Measurements from ENCODE around the gene PACSIN2. TPM values are rescaled to one million over a fixed set of nuclear protein-coding genes. Genes with fewer than 3 reads are reported as not detected.
"Not testable (repeated sequence)": the region's sequence is repeated elsewhere in the genome, so short reads cannot be mapped to it uniquely, and the experiment has no call there.

The PACSIN2 gene
- polyA plus RNA-seq, 3 donors = 63.9 to 71.0 (median 69.7) TPM

DNA sequence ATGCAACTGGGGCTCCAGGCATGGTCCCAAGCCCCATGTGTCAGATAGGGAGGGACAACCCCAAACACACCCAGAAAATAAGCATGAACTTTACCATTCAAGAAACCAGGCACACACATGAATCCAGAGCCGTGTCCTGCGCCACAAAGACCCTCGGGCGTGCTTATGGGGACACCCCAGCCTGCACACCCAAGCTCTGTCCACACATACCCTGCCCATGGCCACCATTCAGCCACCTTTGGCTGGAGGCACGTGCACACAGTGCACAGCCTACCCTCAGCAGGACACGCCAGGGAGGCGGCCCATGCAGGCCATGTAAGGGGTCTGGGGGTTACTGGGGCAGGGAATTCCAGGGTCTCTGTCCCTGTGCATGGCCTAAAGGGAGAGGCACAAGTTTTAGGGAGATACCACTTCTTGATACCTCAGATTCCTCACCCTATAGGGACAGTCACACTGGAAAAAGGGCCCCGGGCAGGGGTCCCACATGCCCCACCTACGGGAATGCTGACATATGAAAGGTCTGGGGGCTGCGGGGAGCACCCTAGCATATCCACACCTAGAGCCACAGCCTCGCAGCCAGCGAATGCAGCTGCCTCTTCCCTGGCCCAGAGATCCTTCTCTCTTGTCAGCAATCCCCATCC, 20.6 kb downstream of the PACSIN2 start:
- DNase-seq (ENCODE audit: low read depth in 3 of 3, low spot score in 2 of 3) = no peak

DNA sequence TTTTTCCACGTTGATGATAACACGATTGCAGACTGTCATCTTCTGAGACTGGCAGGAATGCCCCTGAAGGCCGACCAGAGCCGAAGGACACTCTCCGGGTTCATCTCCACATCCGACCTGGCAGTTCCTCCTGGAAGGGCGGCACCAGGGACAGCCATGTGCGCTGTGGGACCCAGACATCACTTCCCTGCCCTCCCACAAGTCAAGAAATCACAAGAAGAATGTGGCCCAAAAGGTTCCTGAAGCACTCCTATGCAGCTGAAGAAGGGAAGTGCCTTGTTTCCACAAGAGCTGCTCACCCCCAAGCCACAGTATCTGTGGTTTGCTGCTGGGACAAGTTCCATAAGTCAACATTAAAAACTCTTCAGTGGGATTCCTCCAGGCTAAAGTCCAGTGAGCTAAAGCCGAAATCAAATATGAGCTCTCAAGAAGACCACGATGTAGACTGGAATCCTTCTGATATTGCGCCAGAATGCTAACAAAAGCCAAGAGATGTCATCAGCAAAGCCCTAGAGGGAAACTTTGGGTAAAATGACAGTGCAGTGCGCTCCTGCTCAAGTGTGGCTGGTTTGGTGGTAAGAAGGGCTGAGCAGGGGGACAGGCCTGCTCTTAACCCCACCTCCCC, 21.2 kb downstream of the PACSIN2 start:
- no peak for DNase-seq (ENCODE audit: low read depth in 3 of 3, low spot score in 2 of 3)

DNA sequence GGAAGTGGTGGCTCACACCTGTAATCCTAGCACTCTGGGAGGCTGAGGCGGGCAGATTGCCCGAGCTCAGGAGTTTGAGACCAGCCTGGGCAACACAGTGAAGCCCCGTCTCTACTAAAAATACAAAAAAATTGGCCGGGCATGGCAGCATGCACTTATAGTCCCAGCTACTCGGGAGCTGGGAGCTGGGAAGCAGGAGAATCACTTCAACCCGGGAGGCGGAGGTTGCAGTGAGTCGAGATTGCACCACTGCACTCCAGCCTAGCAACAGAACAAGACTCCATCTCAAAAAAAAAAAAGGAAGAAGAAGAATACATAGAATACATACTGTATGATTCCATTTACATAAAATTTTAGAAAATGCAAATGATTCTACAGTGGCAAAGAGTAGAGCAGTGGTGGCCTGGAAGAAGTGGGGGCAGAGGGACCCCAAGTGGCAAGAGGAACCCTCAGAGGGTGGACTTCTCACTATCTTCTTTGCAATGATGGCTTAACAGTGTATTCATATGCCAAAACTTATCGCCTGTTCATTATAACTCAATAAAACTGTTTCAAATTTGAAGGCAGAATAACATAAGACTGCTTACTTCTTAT, 22.0 kb downstream of the PACSIN2 start:
- no peak for DNase-seq (ENCODE audit: low read depth in 3 of 3, low spot score in 2 of 3)

DNA sequence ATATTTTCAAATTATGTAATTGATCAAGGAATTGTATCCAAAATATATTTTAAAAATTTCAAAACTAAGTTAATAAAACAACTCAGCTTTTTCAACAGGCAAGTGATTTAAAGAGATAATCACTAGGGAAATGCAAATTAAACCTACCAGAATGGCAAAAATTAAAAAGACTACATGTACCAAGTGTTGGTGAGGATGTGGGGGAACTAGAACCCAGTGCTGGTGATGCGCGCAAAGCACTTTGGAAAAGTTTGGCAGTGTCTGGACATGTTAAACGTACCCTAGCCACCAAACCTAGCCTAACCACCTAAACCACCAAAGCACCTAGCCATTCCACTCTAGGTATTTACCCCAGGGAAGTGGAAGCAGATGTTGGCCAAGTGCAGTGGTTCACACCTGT, 22.9 kb downstream of the PACSIN2 start:
- DNase-seq (ENCODE audit: low read depth in 3 of 3, low spot score in 2 of 3) = no peak

DNA sequence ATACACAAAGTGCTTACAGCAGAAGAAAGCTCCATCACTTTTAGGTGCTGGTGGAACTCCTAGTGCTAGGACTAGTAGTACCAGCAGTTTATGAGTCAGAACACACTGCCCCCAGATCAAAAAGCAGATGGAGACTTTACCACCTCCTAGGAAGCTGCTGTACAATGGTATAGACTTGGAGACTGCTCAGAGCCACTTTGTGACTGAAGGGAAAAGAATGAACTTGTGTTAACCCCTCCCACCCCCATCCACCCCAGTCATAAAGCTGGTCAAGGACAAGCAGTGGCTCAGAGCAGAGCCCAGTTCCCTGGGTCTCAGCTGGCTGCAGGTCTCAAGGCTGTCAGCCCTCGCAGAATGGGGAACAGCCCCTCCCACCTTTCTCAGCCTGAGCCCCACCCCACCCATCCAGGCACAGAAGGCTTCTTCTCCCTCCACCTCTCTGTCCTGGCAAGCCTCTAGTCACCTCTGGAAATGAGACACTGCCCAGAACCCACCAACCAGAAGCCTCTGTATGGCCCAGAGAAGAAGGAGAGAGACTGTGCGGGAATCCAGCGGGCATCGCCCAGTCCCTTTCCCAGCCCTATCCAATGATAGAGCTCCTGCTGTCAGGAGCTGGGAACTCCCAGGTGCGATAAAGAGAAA, 23.8 kb downstream of the PACSIN2 start:
- DNase-seq (ENCODE audit: low read depth in 3 of 3, low spot score in 2 of 3) = no peak

GRCh38 chr22:42990131-42990838, 24.7 kb downstream of the PACSIN2 start:
- no peak for DNase-seq (ENCODE audit: low read depth in 3 of 3, low spot score in 2 of 3)

- DNase-seq (ENCODE audit: low read depth in 3 of 3, low spot score in 2 of 3) = no peak
Observed at GRCh38 chr22:42986115-42986514, 28.8 kb downstream of the PACSIN2 start.

DNA sequence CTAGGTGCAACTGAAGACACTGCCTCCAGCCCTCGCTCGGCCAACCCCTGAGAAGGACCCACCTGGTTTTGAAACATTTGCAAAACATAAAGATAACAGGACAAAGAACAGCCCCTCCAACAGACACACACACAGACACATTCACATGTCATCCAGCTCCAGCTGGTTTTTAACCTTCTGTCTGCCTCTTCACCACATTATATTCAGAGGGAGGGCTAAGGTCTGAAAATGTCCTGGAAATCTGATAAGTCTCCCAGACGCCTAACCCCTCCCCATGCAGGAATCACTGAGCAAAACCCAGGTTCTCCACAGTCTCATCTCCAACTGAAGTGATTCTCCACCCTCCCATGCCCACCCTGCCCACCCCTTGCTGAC, 29.4 kb downstream of the PACSIN2 start:
- no peak for DNase-seq (ENCODE audit: low read depth in 3 of 3, low spot score in 2 of 3)

GRCh38 chr22:42984814-42985530, 30.0 kb downstream of the PACSIN2 start:
- DNase-seq (ENCODE audit: low read depth in 3 of 3, low spot score in 2 of 3) = no peak

DNA sequence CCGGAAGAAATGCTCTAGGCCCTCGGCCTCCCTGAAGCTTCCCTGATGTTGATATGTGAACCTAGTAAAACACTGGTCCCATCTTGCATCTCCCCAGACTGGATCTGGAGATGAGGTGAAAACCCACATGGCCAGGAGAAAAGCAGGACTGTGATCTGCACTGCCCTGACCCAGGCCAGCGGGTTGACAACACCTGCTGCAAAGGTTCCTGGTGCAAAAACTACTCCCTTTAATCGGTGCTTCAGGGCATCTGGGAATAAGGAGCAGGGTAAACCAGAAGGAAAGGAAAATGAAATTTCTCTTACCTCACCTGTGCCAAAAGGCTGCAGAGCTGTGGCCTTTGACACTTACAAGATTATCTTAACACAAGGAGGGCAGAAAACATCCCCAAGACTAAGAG, 30.6 kb downstream of the PACSIN2 start:
- no peak for DNase-seq (ENCODE audit: low read depth in 3 of 3, low spot score in 2 of 3)

DNA sequence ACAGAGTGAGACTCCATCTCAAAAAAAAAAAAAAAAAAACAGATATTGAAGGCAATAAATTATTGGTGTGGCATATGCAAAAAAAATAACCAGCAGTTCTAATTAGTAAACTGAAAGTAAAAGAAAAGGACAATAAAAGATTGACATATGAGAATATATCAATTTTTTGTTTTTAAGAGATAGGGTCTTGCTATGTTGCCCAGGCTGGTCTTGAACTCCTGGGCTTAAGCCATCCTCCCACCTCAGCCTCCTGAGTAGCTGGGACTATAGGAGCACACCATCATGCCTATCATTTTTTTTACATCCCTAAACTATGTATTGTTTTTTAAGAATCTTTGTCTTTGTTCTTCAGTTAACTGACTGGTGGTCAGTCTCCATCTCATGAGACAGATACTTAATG, 31.5 kb downstream of the PACSIN2 start:
- DNase-seq (ENCODE audit: low read depth in 3 of 3, low spot score in 2 of 3) = no peak

DNA sequence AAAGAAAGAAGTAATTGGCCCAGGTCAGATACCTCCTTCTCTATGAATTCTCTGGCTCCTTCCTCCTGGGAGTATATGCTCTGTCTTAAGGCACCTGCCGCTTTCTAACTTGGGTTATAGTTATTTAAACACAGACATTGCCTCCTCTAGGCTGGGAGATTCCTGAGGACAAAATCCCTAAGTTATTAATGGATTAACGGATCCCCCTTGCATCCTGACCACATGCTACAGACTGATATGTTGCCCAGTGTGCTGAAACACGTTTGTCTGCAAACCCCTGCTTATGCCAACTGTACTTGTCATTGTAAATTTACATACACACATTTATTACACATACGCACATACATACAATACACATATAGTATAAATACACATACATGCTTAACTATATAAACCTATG, 35.3 kb downstream of the PACSIN2 start:
- no peak for DNase-seq (ENCODE audit: low read depth in 3 of 3, low spot score in 2 of 3)

DNA sequence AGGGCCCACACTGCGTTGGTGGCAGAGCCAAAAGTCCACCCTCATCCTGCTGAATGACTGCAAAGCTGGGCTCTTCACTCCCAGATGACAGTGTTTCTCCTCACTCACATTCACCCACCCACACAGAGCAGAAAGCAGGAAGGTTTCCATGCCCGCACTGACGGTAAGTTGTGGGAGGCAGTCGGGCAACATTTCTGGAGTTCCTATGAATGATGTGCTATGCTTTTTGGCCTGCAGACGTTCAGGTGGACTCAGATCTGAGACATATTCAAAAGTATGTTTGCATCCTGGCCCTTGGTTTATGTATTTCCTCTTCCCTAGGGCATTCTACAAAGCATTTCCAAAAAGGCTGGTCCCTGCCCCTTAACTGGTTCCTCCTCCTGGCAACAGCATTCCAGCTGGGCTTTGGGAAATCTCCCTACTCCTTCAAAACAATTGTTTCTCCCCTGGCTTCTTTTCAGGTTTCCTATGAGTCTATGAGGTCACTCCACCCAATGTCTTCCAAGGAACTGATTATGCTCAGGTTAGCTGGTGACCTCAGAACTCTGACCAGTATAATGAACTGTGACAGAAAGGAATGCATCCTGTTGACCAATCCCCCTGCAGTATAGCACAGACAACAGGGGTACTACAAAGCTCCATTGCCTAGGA, 36.4 kb downstream of the PACSIN2 start:
- DNase-seq (ENCODE audit: low read depth in 3 of 3, low spot score in 2 of 3) = no peak

DNA sequence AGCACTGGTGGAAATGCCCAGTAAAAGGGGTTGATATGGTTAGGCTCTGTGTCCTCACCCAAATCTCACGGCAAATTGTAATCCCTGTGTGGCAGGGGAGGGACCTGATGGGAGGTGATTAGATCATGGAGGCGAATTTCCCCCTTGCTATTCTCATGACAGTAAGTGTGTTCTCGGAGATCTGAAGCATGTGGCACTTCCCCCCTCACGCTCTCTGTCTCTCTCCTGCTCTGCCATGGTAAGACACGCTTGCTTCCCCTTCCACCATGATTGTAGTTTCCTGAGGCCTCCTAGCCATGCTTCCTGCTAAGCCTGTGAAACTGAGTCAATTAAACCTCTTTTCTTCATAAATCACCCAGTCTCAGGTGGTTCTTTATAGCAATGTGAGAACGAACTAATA, 37.4 kb downstream of the PACSIN2 start:
- DNase-seq (ENCODE audit: low read depth in 3 of 3, low spot score in 2 of 3) = no peak

DNA sequence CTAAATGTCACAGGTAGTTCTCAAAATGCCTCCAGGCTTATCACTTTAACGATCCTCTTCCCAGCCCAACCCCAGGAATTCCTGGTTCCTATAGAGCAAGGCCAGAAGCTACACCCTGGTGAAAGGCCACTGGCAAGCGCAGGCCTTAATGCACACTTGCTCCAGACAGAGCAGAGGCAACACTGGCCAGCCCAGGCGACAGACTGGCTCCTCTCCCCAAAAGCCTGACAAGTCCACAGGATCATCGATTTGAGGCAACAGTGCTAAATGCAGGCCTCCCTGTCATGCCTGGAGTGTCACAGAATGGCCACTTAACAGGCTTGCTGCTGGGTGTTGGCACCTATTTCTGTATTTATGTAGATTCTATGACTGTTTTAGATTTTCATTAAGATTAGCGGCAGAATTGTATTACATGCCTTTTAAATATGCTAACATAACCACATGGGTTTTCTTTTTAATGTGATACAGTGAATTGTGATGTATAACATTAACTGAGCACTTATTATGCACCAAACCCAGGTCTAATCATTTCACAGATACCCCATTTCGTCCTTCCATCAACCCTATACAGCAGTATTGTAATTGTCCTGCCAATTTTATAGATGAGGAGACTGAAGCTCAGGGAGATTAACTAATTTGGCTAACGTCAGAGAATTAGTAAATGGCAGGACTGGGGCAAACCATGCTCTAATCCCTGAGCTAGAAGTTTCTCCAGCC, 38.6 kb downstream of the PACSIN2 start:
- no peak for DNase-seq (ENCODE audit: low read depth in 3 of 3, low spot score in 2 of 3)

DNA sequence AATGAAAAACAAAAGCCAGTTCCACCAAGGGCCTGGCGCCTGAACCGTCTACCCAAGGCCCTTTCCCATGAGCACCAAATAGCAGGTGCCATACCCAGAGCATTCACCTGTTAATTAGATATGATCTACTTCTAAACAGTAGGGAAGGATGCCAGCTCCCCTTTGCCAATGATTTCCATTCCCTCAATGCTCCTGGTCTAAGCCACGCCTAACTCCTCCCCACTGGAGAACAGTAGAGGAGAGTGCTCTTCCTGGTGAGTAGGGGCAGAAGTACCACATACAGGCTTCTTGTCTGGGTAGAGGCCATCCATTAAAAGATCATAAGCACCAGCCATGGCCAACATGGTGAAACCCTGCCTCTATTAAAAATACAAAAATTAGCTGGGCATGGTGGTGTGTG, 40.7 kb downstream of the PACSIN2 start:
- DNase-seq (ENCODE audit: low read depth in 3 of 3, low spot score in 2 of 3) = no peak

- no peak for DNase-seq (ENCODE audit: low read depth in 3 of 3, low spot score in 2 of 3)
Observed at GRCh38 chr22:42973536-42973881, 41.4 kb downstream of the PACSIN2 start.

DNA sequence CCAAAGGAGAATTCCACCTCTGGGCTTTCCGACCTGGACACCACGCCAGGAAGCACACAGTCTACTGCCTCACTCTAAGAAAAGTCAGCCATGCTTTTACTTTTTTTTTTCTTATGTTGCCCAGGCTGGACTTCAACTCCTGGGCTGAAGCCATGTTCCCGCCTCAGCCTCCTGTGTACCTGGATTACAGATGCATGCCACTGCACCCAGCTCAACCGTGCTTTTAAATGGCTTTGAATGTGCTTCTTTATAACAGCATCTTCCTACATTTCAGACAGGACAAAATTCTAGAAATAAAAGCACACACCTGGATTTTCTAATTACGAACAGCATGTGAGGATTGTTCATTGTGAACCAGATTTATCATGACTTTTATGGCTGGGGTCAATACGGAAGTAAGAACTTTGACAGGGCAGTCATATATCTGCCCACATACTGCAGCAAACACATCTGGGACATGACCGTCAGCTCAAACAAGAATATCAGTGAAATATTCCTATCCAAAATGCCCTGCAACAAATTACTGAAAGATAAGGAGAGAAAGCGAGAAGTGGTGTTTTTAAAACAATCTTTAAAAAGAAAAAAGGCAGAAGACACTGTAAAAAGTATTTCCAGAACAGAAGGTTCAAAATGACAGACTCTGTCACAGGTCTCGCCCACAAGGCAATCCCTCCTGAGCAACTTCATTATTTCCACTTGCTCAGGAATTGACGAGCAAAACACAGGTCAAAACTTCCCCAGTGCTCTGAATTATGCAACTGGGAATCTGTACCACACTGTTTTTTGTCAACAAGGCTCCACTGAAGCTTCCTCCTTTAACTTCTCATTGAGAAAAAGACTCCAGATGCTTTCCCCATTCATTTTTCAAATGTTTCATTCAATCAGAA, 42.1 kb downstream of the PACSIN2 start:
- DNase-seq (ENCODE audit: low read depth in 3 of 3, low spot score in 2 of 3) = no peak

DNA sequence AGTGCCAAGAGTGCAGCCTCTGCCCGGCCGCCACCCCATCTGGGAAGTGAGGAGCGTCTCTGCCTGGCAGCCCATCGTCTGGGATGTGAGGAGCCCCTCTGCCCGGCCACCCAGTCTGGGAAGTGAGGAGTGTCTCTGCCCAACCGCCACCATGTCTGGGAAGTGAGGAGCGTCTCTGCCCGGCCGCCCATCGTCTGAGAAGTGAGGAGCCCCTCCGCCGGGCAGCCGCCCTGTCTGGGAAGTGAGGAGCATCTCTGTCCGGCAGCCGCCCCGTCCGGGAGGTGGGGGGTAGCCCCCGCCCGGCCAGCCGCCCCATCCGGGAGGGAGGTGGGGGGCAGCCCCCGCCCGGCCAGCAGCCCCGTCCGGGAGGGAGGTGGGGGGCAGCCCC, 43.5 kb downstream of the PACSIN2 start:
- not testable (repeated sequence) for DNase-seq (ENCODE audit: low read depth in 3 of 3, low spot score in 2 of 3)

All from right renal cortex interstitium (tissue), 3 donors.